Activated naive CD8-positive, alpha-beta T cell treated with anti-CD3 and anti-CD28 coated beads, Interleukin-2, amount 10 ng/mL, durations not matched to agents 7 days and 5 days (primary cell): ENCODE measurements around the gene CHPF. TPM values are rescaled to one million over a fixed set of nuclear protein-coding genes. Genes with fewer than 3 reads are reported as not detected.

Experiments
- ATAC-seq: fragments of 150-1000 bp; cut with Tn5 transposase; one replicate; pipeline ENCODE4 v1.10.0; 2021; ENCODE audit warnings: low read depth, moderate library complexity
- POLR2A ChIA-PET: fragments of 350-600 bp; sonication (Branson Sonifier 250); formaldehyde crosslinking; loops from one replicate; lab custom pipeline; 2021; ENCODE audit warnings: antibody characterized with exemption; lab: Charles Lee
- DNase-seq: peaks from one replicate; pipeline ENCODE4 v3.0.0; 2021
- H3K27ac Mint-ChIP-seq: one replicate; pipeline ENCODE4 v1.8.0; 2022; ENCODE audit warnings: mild to moderate bottlenecking, mixed read lengths
- H3K27me3 Mint-ChIP-seq: one replicate; pipeline ENCODE4 v1.8.0; 2022; ENCODE audit warnings: mild to moderate bottlenecking, moderate library complexity, mixed read lengths
- H3K36me3 Mint-ChIP-seq: one replicate; pipeline ENCODE4 v1.8.0; 2021; ENCODE audit warnings: mild to moderate bottlenecking, mixed read lengths
- H3K4me1 Mint-ChIP-seq: one replicate; pipeline ENCODE4 v1.8.0; 2021; ENCODE audit warnings: mixed read lengths
- H3K4me3 Mint-ChIP-seq: one replicate; pipeline ENCODE4 v1.8.0; 2022; ENCODE audit warnings: mild to moderate bottlenecking, moderate library complexity, mixed read lengths
- H3K9me3 Mint-ChIP-seq: one replicate; pipeline ENCODE4 v1.8.0; 2021; ENCODE audit warnings: mixed read lengths
- total RNA-seq, 2 experiments: library from RNA; stranded (reverse); gene quantifications; one replicate each; pipeline ENCODE4 v1.2.3, GENCODE V29; 2021

CHPF gene
- total RNA-seq, 2 experiments from 2014 or later = 7.7 to 8.1 TPM

GRCh38 chr2:219553168-219553417, 9.5 kb upstream of the CHPF start:
- Mint-ChIP-seq H3K4me1 (peaks cover 3% of the 10 kb centered on the region), H3K27me3 (peaks cover 34% of the 10 kb centered on the region), H3K4me3 (no peak overlapping the region), H3K36me3 (no peaks in the 10 kb centered on the region), H3K9me3 (no peaks in the 10 kb centered on the region), H3K27ac (no peak overlapping the region)
- no peak for ATAC-seq
- DNase-seq = no peak
- POLR2A ChIA-PET = interaction anchor here (1.2 to 1.5 kb wide), 2 partner anchors 9 to 44 kb away, joined by 5 to 7 read pairs; partner anchors contain the start of genes CHPF, STK11IP and TMEM198

DNA sequence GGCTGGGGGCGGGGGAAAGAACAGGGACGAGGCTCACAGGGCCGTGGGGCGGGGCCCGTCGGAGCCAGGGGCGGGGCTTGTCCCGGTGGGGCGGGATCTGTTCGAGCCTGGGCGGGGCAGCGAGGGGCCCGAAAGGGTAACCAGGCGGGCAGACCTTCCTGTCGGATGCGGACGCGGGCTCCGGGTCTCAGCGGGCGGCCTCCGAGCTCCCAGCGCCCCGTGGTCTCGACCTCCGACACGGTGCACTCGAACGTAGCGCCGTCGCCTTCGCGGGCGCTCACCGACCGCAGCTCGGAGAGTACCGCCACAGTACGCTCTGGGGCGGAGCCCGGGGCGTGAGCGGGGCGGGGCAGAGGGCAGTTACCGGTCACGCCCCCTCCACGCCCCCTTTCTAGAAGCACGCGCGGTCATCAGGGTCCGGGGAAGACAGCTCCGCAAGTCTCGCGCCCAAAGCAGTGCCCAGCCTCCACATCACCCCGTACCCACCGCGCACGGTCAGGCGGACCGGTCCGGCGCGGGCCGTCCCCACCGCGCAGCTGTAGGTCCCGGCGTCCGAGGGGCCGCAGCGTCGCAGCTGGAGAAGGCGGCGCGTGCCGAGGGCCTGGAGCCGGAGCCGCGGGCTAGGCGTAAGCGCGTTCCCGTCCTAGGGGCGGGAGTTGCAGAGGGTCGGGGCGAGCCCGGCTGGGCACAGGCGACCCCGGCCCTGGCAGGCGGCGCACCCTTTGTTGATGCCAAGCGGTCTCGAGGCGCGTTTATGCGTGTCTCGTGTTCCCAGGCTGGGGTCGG, 9.0 kb upstream of the CHPF start:
- ATAC-seq = peak; percentile 81
- POLR2A ChIA-PET = interaction anchor here (1.2 to 1.5 kb wide), 2 partner anchors 9 to 45 kb away, joined by 5 to 7 read pairs; partner anchors contain the start of genes CHPF, STK11IP and TMEM198

DNA sequence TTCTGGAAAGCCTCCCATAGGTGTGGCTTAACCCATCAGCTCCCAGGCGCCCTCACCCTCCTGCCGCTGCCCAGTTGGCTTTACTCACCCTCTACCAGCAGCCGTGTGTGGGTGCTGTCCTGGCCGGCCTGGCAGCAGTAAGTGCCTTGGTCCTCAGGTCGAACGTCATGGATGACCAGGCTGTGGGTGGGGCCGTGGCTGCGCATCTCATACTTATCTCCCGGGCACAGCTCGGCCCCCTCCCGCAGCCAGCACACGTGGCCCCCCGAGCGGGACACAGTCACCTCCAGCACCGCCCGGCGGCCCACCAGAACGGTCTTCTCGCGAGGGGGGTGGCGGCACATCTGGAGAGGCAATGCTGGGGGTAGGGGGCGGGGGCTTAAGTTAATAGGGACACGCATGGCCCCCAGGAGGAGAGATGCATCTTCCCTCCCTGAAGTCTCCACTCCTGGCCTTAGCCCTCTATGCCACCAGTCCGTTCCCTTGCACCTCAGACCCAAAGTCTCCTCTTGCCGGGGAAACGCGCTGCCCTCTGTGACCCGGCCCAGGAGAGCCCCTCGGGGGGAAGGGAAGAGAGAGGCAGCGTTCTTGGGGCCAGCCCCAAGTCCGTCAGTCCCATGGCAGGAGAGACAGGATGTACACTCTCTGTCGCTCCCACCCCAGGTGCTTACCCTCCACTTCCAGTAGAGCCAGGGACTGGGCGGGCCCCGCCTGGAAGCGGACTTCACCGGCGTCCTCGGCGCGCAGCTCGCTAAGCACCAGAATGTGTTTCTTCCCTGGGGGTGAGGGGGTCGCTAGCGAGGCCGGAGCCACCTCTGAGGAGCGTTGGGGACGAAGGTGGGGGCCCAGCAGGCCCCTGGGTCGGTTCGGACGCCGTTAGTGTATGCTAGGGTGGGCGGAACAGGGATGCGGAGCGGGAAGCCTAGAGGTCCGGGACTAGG, 8.1 kb upstream of the CHPF start:
- peaks cover 34% of the 10 kb centered on the region for H3K27me3 Mint-ChIP-seq

More for the DNA sequence above, 9.0 kb upstream of the CHPF start:
- peak; percentile 90 for DNase-seq
- no peaks in the 10 kb centered on the region for H3K9me3 Mint-ChIP-seq
- no peak overlapping the region for H3K27ac Mint-ChIP-seq
- H3K36me3 Mint-ChIP-seq = no peaks in the 10 kb centered on the region
- peaks cover 34% of the 10 kb centered on the region for H3K27me3 Mint-ChIP-seq
- H3K4me3 Mint-ChIP-seq = peak overlapping the region; percentile 76
- peaks cover 3% of the 10 kb centered on the region for H3K4me1 Mint-ChIP-seq

GRCh38 chr2:219549619-219550018, 6.0 kb upstream of the CHPF start:
- no peak overlapping the region for H3K27ac Mint-ChIP-seq
- DNase-seq = no peak
- peaks cover 43% of the 10 kb centered on the region for H3K27me3 Mint-ChIP-seq
- no peak overlapping the region for H3K4me3 Mint-ChIP-seq
- no peaks in the 10 kb centered on the region for H3K36me3 Mint-ChIP-seq
- POLR2A ChIA-PET = no interaction called here
- H3K4me1 Mint-ChIP-seq = peaks cover 6% of the 10 kb centered on the region
- H3K9me3 Mint-ChIP-seq = no peaks in the 10 kb centered on the region
- no peak for ATAC-seq

More for the DNA sequence above, 8.1 kb upstream of the CHPF start:
- peaks cover 3% of the 10 kb centered on the region for H3K4me1 Mint-ChIP-seq
- peak overlapping the region; percentile 22 for H3K27ac Mint-ChIP-seq
- ATAC-seq (peak; percentile 48), DNase-seq (no peak)
- peak overlapping the region; percentile 76 for H3K4me3 Mint-ChIP-seq
- H3K36me3 Mint-ChIP-seq = no peaks in the 10 kb centered on the region
- H3K9me3 Mint-ChIP-seq = no peaks in the 10 kb centered on the region
- POLR2A ChIA-PET = interaction anchor here (1.2 to 1.5 kb wide), 2 partner anchors 8 to 46 kb away, joined by 5 to 7 read pairs; partner anchors contain the start of genes CHPF, STK11IP and TMEM198

GRCh38 chr2:219548990-219549389, 5.4 kb upstream of the CHPF start:
- ATAC-seq (no peak), DNase-seq (no peak)
- Mint-ChIP-seq H3K27me3 (peaks cover 44% of the 10 kb centered on the region), H3K36me3 (no peaks in the 10 kb centered on the region), H3K9me3 (no peaks in the 10 kb centered on the region), H3K27ac (no peak overlapping the region), H3K4me1 (peaks cover 10% of the 10 kb centered on the region), H3K4me3 (no peak overlapping the region)
- POLR2A ChIA-PET = no interaction called here

DNA sequence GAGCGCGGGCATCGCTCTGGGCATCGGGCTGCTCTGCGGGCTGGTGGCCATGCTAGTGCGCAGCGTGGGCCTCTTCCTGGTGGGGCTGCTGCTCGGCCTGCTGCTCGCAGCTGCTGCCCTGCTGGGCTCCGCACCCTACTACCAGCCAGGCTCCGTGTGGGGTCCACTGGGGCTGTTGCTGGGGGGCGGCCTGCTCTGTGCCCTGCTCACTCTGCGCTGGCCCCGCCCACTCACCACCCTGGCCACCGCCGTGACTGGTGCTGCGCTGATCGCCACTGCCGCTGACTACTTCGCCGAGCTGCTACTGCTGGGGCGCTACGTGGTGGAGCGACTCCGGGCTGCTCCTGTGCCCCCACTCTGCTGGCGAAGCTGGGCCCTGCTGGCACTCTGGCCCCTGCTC, 4.0 kb upstream of the CHPF start:
- no peak for ATAC-seq
- POLR2A ChIA-PET = no interaction called here
- H3K4me3 Mint-ChIP-seq = no peak overlapping the region

GRCh38 chr2:219545943-219546352, 2.3 kb upstream of the CHPF start:
- POLR2A ChIA-PET = no interaction called here
- Mint-ChIP-seq H3K27me3 (peaks cover 25% of the 10 kb centered on the region), H3K4me1 (peaks cover 15% of the 10 kb centered on the region), H3K4me3 (no peak overlapping the region), H3K36me3 (no peaks in the 10 kb centered on the region), H3K27ac (no peak overlapping the region), H3K9me3 (no peaks in the 10 kb centered on the region)
- ATAC-seq (no peak), DNase-seq (no peak)

More for the DNA sequence above, 4.0 kb upstream of the CHPF start:
- no peaks in the 10 kb centered on the region for H3K9me3 Mint-ChIP-seq
- H3K27me3 Mint-ChIP-seq = peaks cover 36% of the 10 kb centered on the region
- no peaks in the 10 kb centered on the region for H3K36me3 Mint-ChIP-seq
- H3K4me1 Mint-ChIP-seq = peaks cover 12% of the 10 kb centered on the region
- no peak overlapping the region for H3K27ac Mint-ChIP-seq
- no peak for DNase-seq

- no peak overlapping the region for H3K27ac Mint-ChIP-seq
- H3K27me3 Mint-ChIP-seq = peaks cover 22% of the 10 kb centered on the region
- POLR2A ChIA-PET = no interaction called here
- H3K9me3 Mint-ChIP-seq = no peaks in the 10 kb centered on the region
- H3K4me3 Mint-ChIP-seq = no peak overlapping the region
- peaks cover 15% of the 10 kb centered on the region for H3K4me1 Mint-ChIP-seq
- no peaks in the 10 kb centered on the region for H3K36me3 Mint-ChIP-seq
- no peak for DNase-seq
- no peak for ATAC-seq
These were observed 1.8 kb upstream of the CHPF start for GRCh38 chr2:219545295-219545942.

GRCh38 chr2:219544567-219544966, 958 bp upstream of the CHPF start:
- Mint-ChIP-seq H3K4me1 (peaks cover 15% of the 10 kb centered on the region), H3K9me3 (no peaks in the 10 kb centered on the region), H3K27me3 (peaks cover 19% of the 10 kb centered on the region), H3K4me3 (peak overlapping the region; percentile 77), H3K36me3 (no peaks in the 10 kb centered on the region), H3K27ac (no peak overlapping the region)
- DNase-seq (no peak), ATAC-seq (no peak)
- POLR2A ChIA-PET = interaction anchor here (1.2 to 2.1 kb wide), 3 partner anchors 8 to 53 kb away, joined by 3 to 7 read pairs (median 5); partner anchors contain the start of genes GMPPA and STK11IP

DNA sequence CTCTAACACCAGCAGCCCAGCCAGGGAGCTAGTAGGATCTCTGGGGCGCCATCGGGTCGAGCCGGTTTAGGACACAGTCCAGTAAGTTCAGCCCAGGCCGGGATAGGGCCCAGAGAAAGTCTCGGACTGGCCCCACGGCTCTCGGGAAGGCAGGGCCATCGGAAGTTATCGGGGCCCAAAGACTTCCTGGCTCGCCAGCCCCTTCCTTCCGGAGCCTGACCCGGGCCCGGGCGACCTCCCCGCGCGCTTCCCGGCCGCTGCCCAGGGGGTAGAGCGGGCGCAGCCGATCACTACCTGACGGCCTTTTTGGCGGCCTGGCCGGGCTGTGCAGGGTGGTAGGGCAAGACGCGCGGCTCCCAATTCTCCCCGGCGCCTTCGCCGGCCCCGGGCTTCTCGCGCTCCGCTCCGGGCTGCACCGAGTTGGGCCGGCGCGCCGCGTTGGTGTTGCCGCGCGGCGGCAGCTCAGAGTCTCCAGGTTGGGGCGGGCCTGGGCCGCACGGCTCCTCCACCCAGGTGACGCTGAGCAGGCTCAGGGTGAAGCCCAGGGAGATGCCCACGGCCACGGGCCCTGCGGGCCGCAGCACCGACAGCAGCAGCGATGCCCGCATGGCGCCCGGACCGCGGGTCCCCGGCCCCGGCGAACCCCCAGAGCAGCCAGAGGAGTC, 546 bp downstream of the CHPF start:
- H3K36me3 Mint-ChIP-seq = no peaks in the 10 kb centered on the region
- no peaks in the 10 kb centered on the region for H3K9me3 Mint-ChIP-seq
- DNase-seq (no peak), ATAC-seq (peak; percentile 54)
- peak overlapping the region; percentile 63 for H3K27ac Mint-ChIP-seq
- H3K4me3 Mint-ChIP-seq = peak overlapping the region; percentile 91
- H3K27me3 Mint-ChIP-seq = peaks cover 19% of the 10 kb centered on the region
- H3K4me1 Mint-ChIP-seq = peaks cover 15% of the 10 kb centered on the region
- POLR2A ChIA-PET = interaction anchor here (1.0 to 2.1 kb wide), 4 partner anchors 10 to 155 kb away, joined by 3 to 7 read pairs (median 5); partner anchors contain the start of genes DNPEP and STK11IP

DNA sequence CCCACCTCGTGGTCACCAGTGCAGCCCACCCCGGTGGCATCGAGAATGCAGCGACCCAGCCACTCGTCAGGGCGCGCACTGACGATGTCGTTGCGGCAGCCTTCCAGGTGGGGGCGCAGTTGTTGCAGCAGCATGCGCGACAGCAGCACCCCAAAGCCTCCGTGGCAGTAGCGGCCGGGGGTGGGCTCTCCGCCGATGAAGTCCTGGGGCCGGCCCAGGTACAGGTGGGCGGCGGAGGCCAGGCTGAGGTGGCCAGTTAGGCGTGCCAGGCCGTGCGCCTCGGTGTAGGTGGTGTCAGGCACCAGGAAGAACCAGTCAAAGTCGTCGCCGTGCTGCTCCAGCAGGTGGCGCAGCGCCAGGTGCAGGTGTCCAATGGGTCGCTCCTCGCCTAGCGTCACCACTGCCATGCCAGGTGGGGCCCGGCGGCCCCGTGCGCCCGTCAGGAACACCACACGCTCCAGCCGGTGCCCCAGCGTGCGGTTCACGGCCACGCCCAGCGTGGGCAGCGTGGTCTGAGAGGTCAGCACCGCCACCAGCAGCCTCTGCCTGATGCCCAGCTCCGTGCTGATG, 1.9 kb downstream of the CHPF start:
- no peak overlapping the region for H3K27ac Mint-ChIP-seq
- no peaks in the 10 kb centered on the region for H3K36me3 Mint-ChIP-seq
- peak; percentile 51 for ATAC-seq
- H3K27me3 Mint-ChIP-seq = peaks cover 19% of the 10 kb centered on the region
- peak overlapping the region; percentile 91 for H3K4me3 Mint-ChIP-seq
- H3K4me1 Mint-ChIP-seq = peaks cover 15% of the 10 kb centered on the region
- peak; percentile 95 for DNase-seq
- POLR2A ChIA-PET = interaction anchor here (0.8 to 1.0 kb wide), 2 partner anchors 14 to 56 kb away, joined by 3 read pairs; partner anchors contain the start of gene STK11IP
- no peaks in the 10 kb centered on the region for H3K9me3 Mint-ChIP-seq
